GM21619 (cell line): ENCODE results near the gene PSMB8.
"Not testable (repeated sequence)": the region's sequence is repeated elsewhere in the genome, so short reads cannot be mapped to it uniquely, and the experiment has no call there.

ENCODE experiments used
- ATAC-seq: cut with Tn5 transposase; IDR thresholded peaks from one replicate; pipeline ENCODE4 v1.9.1; 2021; ENCODE audit not compliant: unreplicated experiment

PSMB8 gene

DNA sequence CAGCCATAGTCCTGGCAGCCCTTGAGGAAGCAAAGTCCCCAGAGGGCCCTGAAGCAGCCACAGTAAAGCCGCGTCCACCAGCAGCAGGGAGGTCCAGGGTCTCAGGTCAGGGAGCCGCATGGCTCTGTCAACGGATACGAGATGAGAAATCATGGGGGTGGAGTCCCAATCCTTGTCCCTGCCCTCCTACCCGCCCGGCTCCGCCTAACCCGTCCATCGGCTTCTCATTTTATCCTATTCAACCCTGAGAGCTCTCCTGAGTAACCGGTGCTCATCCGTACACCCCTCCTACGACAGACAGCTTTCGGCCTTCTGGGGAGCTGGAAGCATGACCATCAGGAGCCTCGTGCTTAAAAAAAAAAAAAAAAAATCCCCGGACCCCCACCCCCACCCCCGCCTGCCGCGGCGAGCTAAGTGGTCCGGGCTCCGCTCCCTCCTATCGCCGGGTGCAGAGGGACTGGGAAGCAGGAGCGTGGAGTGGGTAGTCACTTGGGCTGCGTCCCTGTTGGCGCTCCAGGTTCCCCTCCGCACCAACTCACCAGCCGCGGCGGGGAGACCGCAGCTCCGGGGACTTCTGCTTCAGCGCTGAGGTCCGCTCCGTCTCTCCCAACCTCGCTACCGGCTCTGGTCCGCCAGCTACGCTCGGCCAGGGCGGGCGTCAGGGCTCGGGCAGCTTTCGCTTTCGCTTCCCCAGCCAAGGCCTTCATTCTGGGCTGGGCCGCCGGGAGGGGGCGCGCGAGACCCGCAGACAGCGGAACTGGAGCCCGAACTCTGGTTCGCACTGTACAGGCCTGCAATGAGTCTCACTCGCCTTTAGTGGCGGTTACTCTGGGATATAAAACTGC lies 5.5 kb downstream of the PSMB8 start, which contains the start of gene TAP2:
Gene TAP2 (minus strand): TSS at position 626 of the 845 bp plus-strand sequence. CDS start 506 bp downstream, at position 120.
- ATAC-seq, result peak; percentile 69

- no peak for ATAC-seq
Measured at GRCh38 chr6:32837651-32838113, 6.2 kb downstream of the PSMB8 start.

DNA sequence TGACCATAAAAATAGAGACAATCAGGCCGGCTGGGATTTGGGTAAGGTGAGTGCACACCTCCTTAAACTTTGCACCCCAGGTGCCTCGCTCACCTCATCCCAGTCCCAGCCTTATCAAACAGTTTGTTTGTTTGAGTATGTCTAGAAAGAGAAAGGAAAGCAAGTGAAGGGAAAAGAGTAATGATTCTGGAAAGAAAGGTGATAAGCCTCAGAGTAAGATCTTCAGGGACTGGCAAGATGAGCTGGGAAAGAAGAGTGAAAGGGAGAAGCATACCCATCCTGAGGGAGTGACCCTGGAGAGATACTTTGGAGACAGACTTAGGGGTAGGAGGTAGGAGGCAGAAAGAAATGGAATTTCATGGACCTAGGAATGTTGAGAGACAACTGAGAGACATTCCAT lies 7.0 kb downstream of the PSMB8 start:
- no peak for ATAC-seq

GRCh38 chr6:32835167-32835893 lies 8.5 kb downstream of the PSMB8 start:
- no peak for ATAC-seq

DNA sequence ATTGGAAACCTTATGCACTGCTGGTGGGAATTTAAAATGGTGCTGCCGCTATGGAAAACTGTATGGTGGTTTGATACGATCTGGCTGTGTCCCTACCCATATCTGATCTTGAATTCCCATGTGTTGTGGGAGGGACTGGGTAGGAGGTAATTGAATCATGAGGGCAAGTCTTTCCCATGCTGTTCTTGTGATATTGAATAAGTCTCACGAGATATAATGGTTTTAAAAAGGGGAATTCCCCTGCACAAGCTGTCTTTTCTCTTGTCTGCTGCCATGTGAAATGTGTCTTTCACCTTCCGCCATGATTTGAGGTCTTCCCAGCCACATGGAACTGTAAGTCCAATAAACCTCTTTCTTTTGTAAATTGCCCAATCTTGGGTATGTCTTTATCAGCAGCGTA lies 10.2 kb downstream of the PSMB8 start:
- no peak for ATAC-seq

- ATAC-seq, result no peak
Measured at GRCh38 chr6:32832535-32832934, 11.3 kb downstream of the PSMB8 start.

DNA sequence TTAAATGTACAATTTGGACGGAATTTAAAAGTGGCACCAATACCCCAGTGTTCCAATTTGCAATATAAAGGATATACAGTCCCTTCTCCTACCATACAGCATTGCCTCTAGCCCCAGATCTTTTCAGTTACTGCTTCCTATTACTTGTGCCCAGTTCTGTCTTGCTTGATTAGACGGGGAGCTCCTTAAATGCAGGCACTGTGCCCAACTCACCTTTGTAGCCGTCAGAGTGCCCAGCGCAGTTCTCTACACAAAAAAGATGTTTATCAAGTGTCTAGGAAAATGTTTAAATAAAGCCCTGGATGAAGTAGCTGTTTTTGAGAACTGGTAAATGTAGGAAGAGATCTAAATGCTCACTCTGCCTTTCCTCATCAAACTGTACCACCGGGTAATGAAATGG lies 12.9 kb downstream of the PSMB8 start:
- ATAC-seq, result no peak

GRCh38 chr6:32830017-32830416 lies 13.8 kb downstream of the PSMB8 start:
- no peak for ATAC-seq

GRCh38 chr6:32829495-32829894 lies 14.4 kb downstream of the PSMB8 start:
- no peak for ATAC-seq

GRCh38 chr6:32827025-32827424 lies 16.8 kb downstream of the PSMB8 start:
- ATAC-seq, result no peak

GRCh38 chr6:32825966-32826365 lies 17.9 kb downstream of the PSMB8 start:
- no peak for ATAC-seq

DNA sequence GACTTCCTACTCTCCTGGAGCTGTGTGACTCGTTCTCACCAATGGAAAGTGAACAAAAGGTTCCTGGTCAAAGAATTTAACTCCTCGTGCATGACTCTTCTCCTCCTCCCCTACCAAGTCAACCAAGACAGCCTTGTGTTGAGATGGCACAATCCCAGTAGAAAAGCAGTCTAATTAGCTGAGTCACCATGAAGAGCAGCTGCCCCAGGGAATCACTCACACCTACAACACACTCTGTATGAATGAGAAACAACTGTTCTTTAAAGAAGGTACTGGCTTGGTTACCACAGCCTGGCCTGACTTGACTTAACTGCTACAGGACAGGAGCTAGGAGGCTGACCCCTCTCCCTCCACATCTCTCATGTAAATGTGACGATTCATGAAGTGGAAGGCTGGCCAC lies 24.1 kb downstream of the PSMB8 start:
- no peak for ATAC-seq

- no peak for ATAC-seq
Measured at GRCh38 chr6:32818867-32819266, 25.0 kb downstream of the PSMB8 start.

DNA sequence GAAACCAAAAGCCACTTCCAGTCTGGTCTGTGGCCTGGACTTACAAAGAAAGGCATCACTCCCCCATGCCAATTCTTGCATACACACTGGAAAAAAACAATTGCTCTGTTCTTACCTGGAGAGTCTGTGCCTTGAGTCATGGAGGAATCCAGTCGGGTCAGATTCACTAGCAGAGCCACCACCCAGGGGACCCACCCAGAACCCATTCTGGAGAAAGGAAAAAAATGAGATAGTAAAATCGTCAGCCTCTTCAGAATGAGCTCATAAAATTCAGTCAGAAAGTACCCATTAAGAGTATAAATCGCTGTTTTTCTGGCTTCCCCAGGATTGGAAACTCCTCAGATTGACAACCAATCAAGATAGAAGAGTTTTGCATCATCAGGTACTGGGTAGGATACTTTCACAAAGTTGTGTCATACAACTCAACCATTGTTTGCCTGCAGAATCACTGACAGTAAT lies 27.1 kb downstream of the PSMB8 start, which contains the start of gene HLA-DOB:
Gene HLA-DOB (minus strand): TSS at position 257 of the 459 bp plus-strand sequence. CDS start 51 bp downstream, at position 206.
- ATAC-seq, result no peak

GRCh38 chr6:32815996-32816395 lies 27.9 kb downstream of the PSMB8 start:
- ATAC-seq, result peak; percentile 70

DNA sequence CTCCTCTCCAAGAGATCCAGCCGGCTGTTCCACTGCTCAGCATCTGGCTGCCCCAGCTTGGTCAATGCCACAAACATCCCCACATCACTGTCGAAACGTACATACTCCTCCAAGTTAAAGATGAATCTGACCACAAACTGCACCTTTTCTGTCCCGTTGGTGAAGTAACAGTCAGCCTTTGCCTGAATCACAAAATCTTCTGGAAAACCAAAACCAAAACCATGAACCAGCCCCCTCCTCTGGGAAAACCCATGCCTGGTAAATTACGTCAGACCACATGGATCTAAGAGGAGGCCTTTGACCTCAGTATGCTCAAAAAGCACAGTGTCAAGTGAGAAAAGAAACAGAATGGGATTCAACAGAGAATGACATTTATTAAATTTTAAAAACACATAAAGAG lies 28.7 kb downstream of the PSMB8 start:
- ATAC-seq, result no peak

GRCh38 chr6:32814145-32814544 lies 29.7 kb downstream of the PSMB8 start:
- no peak for ATAC-seq

GRCh38 chr6:32809171-32809570 lies 34.7 kb downstream of the PSMB8 start:
- no peak for ATAC-seq

DNA sequence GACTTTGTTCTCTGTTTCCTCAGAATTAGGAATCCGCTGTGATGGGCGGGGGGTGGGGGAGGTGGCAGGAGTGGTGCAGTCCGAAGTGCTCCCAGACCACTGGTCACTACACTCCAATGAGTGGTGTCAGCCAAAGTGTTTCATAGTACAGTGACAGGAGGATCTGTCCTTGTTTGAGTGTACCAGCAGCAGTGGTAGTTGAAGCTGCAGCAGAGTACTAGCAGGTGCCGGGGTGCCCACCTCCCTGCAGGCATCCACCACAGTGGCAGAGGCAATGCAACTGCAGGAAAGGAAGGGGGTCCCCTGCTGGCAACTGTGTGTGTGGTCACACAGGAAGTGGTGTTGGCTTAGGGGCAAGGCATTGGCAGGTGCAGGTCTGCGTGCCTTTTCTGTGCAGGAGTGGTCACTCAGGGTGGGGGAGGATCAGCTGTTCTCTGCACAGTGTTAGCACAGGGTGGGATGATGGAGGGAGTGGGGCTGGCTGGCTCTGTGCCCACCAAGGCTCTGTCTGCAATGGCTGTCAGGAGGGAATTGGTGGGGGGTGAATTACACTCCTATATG lies 36.7 kb downstream of the PSMB8 start:
- no peak for ATAC-seq

DNA sequence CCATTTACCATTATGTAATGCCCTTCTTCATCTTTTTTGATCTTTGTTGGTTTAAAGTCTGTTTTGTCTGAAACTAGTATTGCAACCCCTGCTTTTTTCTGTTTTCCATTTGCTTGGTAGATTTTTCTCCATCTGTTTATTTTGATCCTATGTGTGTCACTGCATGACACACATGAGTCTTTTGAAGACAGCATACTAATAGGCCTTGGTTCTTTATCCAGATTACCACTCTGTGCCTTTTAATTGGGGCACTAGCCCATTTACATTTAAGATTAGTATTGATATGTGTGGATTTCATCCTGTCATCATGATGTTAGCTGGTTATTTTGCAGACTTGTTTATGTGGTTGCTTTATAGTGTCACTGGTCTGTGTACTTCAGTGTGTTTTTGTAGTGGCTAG lies 38.4 kb downstream of the PSMB8 start:
- not testable (repeated sequence) for ATAC-seq

DNA sequence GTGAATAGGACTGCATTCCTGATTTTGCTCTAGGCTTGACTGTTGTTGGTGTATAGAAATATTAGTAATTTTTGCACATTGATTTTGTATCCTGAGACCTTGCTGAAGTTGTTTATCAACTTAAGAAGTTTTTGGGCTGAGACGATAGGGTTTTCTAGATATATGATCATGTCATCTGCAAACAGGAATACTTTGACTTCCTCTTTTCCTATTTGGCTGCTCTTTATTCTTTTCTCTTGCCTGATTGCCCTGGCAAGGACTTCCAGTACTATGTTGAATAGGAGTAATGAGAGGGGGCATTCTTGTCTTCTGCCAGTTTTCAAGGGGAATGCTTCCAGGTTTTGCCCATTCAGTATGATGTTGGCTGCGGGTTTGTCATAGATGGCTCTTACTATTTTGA lies 40.4 kb downstream of the PSMB8 start:
- ATAC-seq, result no peak

DNA sequence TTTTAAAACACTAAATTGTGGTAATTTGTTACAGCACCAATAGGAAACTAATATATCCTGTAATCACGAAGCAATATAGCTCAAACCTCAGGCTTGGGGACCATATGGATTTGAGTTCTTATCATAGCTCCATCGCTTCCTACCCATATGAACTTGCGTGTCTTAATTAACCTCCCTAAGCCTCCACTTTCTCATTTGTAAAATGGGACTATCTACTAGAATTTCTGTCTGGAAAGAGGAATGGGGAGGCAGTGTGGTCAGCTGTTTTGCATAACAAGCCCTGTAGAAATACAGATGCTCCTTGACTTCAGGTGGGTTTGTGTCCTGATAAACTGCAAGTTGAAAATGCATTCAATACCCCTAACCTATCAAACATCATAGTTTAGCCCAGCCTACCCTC lies 44.1 kb downstream of the PSMB8 start:
- ATAC-seq, result no peak
